A549 (cell line): Measurements from ENCODE around the gene LYL1. TPM values are rescaled to one million over a fixed set of nuclear protein-coding genes. Genes with fewer than 3 reads are reported as not detected.
A peak's percentile ranks its signal among the peaks of the same experiment; 100 is the strongest.

Experiments
- ATAC-seq, 2 experiments: fragments of 200-7000 bp in 1 of 2; fragments of >200 bp in 1 of 2; cut with Nextera tagmentation in 1 of 2; cut with Tn5 transposase in 1 of 2; 3 replicates each; pipeline versions ENCODE4 v1.8.0 to v1.9.1; 2018 to 2020; ENCODE audit warnings: mild to moderate bottlenecking in 1 of 2, moderate library complexity in 1 of 2
- CTCF ChIA-PET: fragments of 300-600 bp; sonication (Branson Sonifier 250); formaldehyde crosslinking; extraction: SDS; loops from one replicate; lab custom pipeline; 2021; ENCODE audit warnings: antibody characterized with exemption, inconsistent platforms; lab: Yijun Ruan, JAX
- POLR2A ChIA-PET: fragments of 350-600 bp; formaldehyde crosslinking; extraction: SDS; loops from one replicate; lab custom pipeline; 2021; ENCODE audit warnings: antibody characterized with exemption, inconsistent platforms; lab: Yijun Ruan, JAX
- DNase-seq, 2 experiments: peaks; one replicate each; pipeline versions ENCODE4 v3.0.0 to v3.0.0-alpha.2; 2011 to 2016; ENCODE audit warnings: low read depth in 1 of 2, low spot score in 1 of 2
- FAIRE-seq: peaks from 2 replicates; lab custom pipeline; 2011; peaks lifted over from hg19 to GRCh38; lab: Jason Lieb, UNC
- H3K27ac ChIP-seq, 2 experiments: fragments of >200 bp; sonication (Bioruptor Twin); formaldehyde crosslinking; 3 replicates each; pipeline ENCODE4 v1.5.1; 2016 to 2017
- H3K4me1 ChIP-seq: fragments of >200 bp; sonication (Bioruptor Twin); formaldehyde crosslinking; 3 replicates; pipeline ENCODE4 v1.6.1; 2016
- H3K4me2 ChIP-seq: fragments of >200 bp; sonication (Bioruptor Twin); formaldehyde crosslinking; 3 replicates; pipeline ENCODE4 v1.6.1; 2016
- H3K4me3 ChIP-seq: fragments of >200 bp; sonication (Bioruptor Twin); formaldehyde crosslinking; 3 replicates; pipeline ENCODE4 v1.5.1; 2016
- H3K9me3 ChIP-seq: fragments of >200 bp; sonication (Bioruptor Twin); formaldehyde crosslinking; 3 replicates; pipeline ENCODE4 v1.6.1; 2016
- CBX2 ChIP-seq: fragments of 200-600 bp; sonication (generic); IDR thresholded peaks from 2 replicates; pipeline ENCODE4 v1.6.1; 2016; ENCODE audit warnings: low read depth, mild to moderate bottlenecking, borderline replicate concordance
- CBX8 ChIP-seq: fragments of 200-600 bp; sonication (generic); IDR thresholded peaks from 2 replicates; pipeline ENCODE4 v1.6.1; 2016
- EHF ChIP-seq: fragments of 250-450 bp; sonication (Bioruptor Pico); IDR thresholded peaks from 2 replicates; pipeline ENCODE4 v1.5.0; 2020; ENCODE audit warnings: mild to moderate bottlenecking
- EHMT2 ChIP-seq: fragments of 200-600 bp; sonication (generic); IDR thresholded peaks from 2 replicates; pipeline ENCODE4 v1.6.1; 2016; ENCODE audit warnings: antibody characterized with exemption, low read depth, mild to moderate bottlenecking, moderate library complexity
- ESRRA ChIP-seq: fragments of 150-350 bp; IDR thresholded peaks from 2 replicates; pipeline ENCODE4 v1.6.1; 2014; ENCODE audit warnings: mild to moderate bottlenecking, low read length, borderline replicate concordance
- FOSB ChIP-seq: fragments of 250-450 bp; sonication (Bioruptor Pico); IDR thresholded peaks from 2 replicates; pipeline ENCODE4 v1.5.0; 2020; ENCODE audit warnings: mild to moderate bottlenecking, moderate library complexity
- FOSL2 ChIP-seq, 2 experiments: fragments of 450-650 bp in 1 of 2; fragments of >200 bp in 1 of 2; sonication (Bioruptor Twin) in 1 of 2; formaldehyde crosslinking; IDR thresholded peaks; 2 replicates each; pipeline versions ENCODE4 v1.5.0 to v1.6.1; 2016 to 2020; ENCODE audit warnings: mild to moderate bottlenecking in 1 of 2, moderate library complexity in 1 of 2
- FOXS1 ChIP-seq: fragments of 250-450 bp; sonication (Bioruptor Pico); IDR thresholded peaks from 2 replicates; pipeline ENCODE4 v1.5.0; 2020; ENCODE audit warnings: mild to moderate bottlenecking, moderate library complexity
- GATA3 ChIP-seq: IDR thresholded peaks from 2 replicates; pipeline ENCODE4 v1.6.1; 2012; ENCODE audit warnings: borderline replicate concordance
- HDAC2 ChIP-seq: fragments of 200-600 bp; sonication (generic); IDR thresholded peaks from 2 replicates; pipeline ENCODE4 v1.6.1; 2016
- KDM5A ChIP-seq: fragments of 200-600 bp; sonication (generic); IDR thresholded peaks from 2 replicates; pipeline ENCODE4 v1.6.1; 2016; ENCODE audit warnings: antibody characterized with exemption, mild to moderate bottlenecking
- MAFK ChIP-seq: fragments of 450-650 bp; IDR thresholded peaks from 2 replicates; pipeline ENCODE4 v1.6.1; 2014; ENCODE audit not compliant: partially characterized antibody
- MAZ ChIP-seq: fragments of 150-350 bp; IDR thresholded peaks from 2 replicates; pipeline ENCODE4 v1.6.1; 2014; ENCODE audit warnings: antibody characterized with exemption, low read depth, low read length, borderline replicate concordance
- MYC ChIP-seq: IDR thresholded peaks from 2 replicates; pipeline ENCODE4 v1.6.1; 2012; ENCODE audit warnings: mild to moderate bottlenecking, inconsistent platforms, low read length, improper control_type of control experiment, borderline replicate concordance
- NPAS2 ChIP-seq: fragments of 250-450 bp; sonication (Bioruptor Pico); IDR thresholded peaks from 2 replicates; pipeline ENCODE4 v1.8.0; 2022; ENCODE audit warnings: mild to moderate bottlenecking, moderate library complexity, borderline replicate concordance
- RCOR1 ChIP-seq: fragments of 150-350 bp; IDR thresholded peaks from 2 replicates; pipeline ENCODE4 v1.6.1; 2014; ENCODE audit warnings: antibody characterized with exemption, low read length, low read depth
- RNF2 ChIP-seq: fragments of 200-600 bp; sonication (generic); IDR thresholded peaks from 2 replicates; pipeline ENCODE4 v1.6.1; 2016; ENCODE audit warnings: low read depth, mild to moderate bottlenecking, antibody characterized with exemption, moderate library complexity, borderline replicate concordance
- SREBF2 ChIP-seq: fragments of 450-650 bp; IDR thresholded peaks from 2 replicates; pipeline ENCODE4 v1.6.1; 2014; ENCODE audit warnings: mild to moderate bottlenecking, moderate library complexity
- TP53 ChIP-seq: fragments of 250-450 bp; sonication (Bioruptor Pico); IDR thresholded peaks from 2 replicates; pipeline ENCODE4 v1.5.0; 2021; ENCODE audit warnings: mild to moderate bottlenecking, moderate library complexity
- ZC3H11A ChIP-seq: fragments of 450-650 bp; IDR thresholded peaks from 2 replicates; pipeline ENCODE4 v1.6.1; 2014; ENCODE audit warnings: antibody characterized with exemption, mild to moderate bottlenecking
- ZSCAN20 ChIP-seq: fragments of 250-450 bp; sonication (Bioruptor Pico); IDR thresholded peaks from 2 replicates; pipeline ENCODE4 v1.8.0; 2022; ENCODE audit warnings: mild to moderate bottlenecking, moderate library complexity
- WGBS: methylation state at CpG from one replicate; pipeline ENCODE4 v1.1.6; 2017; ENCODE audit errors: missing lambda C conversion rate; 5-methylcytosine and 5-hydroxymethylcytosine counted together
- polyA plus RNA-seq, 4 experiments: library from polyadenylated mRNA; depleted of rRNA in 3 of 4; stranded (reverse); fragments of >200 nt; fragmentation: RNase III in 1 of 4; extraction: RNeasy Plus Mini Kit Qiagen cat#74134 plus additional on column Dnase treatment in 1 of 4; gene quantifications; 2 replicates in 3 of 4; 3 replicates in 1 of 4; pipeline ENCODE4 v1.2.3, GENCODE V29; 2011 to 2017
- TF ChIP-seq, protein P1 (sequence below): fragments of 250-450 bp; sonication (Bioruptor Pico); IDR thresholded peaks from 2 replicates; pipeline ENCODE4 v1.5.0; 2021; ENCODE audit warnings: mild to moderate bottlenecking, moderate library complexity, borderline replicate concordance
- TF ChIP-seq, protein P2 (sequence below): fragments of >200 bp; sonication (Bioruptor Twin); formaldehyde crosslinking; IDR thresholded peaks from 3 replicates; pipeline ENCODE4 v1.6.1; 2016
- TF ChIP-seq, protein P3 (sequence below): IDR thresholded peaks from 2 replicates; pipeline ENCODE4 v1.6.1; 2012; ENCODE audit warnings: low read depth, borderline replicate concordance
- TF ChIP-seq, protein P4 (sequence below): fragments of 150-350 bp; IDR thresholded peaks from 2 replicates; pipeline ENCODE4 v1.6.1; 2014; ENCODE audit warnings: low read depth, mild to moderate bottlenecking, low read length
- TF ChIP-seq, protein P5 (sequence below): IDR thresholded peaks from 2 replicates; pipeline ENCODE4 v1.6.1; 2012

Gene LYL1
- polyA plus RNA-seq, 2 of the 4 experiments (the other 2 are of a cell fraction): 0.26 to 0.39 TPM

DNA sequence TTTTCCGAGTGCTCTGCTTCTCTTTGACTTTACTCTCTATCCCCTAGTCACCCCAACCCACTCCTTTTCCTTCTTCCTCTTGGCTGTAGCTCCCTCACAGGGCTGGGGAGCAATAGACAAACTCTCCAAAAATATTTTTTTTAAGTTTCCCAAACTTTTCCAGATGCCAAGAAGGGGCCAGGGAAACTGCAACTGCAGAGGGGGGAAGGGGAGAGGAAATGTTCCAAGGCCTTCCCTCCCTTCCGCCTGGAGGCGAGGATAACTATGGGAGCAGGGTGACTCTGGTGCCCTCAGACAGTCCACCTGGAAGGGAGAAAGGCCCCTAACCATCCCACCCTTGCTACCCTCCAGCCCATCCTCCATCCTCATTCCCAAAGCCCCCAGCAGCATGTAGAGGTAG is 49.4 kb downstream of the LYL1 start:
- ATAC-seq (no peak), DNase-seq (no peak), FAIRE-seq (no peak)
- peak overlapping the region; percentile 46 for H3K4me2 ChIP-seq
- peaks cover 36% of the 10 kb centered on the region for H3K4me1 ChIP-seq
- no peak overlapping the region for H3K4me3 ChIP-seq
- H3K9me3 ChIP-seq: no peaks in the 10 kb centered on the region
- peak overlapping the region; percentile 54 to 82; a peak in 5 of 6 replicates for H3K27ac ChIP-seq
- POLR2A ChIA-PET: interaction anchor here (1.0 kb wide), 2 partner anchors 8 to 69 kb away, joined by 3 to 4 read pairs; no protein-coding TSS in a partner anchor
- TF ChIP-seq, protein P1, sequence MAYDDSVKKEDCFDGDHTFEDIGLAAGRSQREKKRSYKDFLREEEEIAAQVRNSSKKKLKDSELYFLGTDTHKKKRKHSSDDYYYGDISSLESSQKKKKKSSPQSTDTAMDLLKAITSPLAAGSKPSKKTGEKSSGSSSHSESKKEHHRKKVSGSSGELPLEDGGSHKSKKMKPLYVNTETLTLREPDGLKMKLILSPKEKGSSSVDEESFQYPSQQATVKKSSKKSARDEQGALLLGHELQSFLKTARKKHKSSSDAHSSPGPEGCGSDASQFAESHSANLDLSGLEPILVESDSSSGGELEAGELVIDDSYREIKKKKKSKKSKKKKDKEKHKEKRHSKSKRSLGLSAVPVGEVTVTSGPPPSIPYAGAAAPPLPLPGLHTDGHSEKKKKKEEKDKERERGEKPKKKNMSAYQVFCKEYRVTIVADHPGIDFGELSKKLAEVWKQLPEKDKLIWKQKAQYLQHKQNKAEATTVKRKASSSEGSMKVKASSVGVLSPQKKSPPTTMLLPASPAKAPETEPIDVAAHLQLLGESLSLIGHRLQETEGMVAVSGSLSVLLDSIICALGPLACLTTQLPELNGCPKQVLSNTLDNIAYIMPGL (CRISPR knock-in tag): no peak
- TF ChIP-seq, protein P2, sequence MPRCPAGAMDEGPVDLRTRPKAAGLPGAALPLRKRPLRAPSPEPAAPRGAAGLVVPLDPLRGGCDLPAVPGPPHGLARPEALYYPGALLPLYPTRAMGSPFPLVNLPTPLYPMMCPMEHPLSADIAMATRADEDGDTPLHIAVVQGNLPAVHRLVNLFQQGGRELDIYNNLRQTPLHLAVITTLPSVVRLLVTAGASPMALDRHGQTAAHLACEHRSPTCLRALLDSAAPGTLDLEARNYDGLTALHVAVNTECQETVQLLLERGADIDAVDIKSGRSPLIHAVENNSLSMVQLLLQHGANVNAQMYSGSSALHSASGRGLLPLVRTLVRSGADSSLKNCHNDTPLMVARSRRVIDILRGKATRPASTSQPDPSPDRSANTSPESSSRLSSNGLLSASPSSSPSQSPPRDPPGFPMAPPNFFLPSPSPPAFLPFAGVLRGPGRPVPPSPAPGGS: no peak
- TF ChIP-seq NPAS2 (CRISPR knock-in tag): no peak
- no peak for TF ChIP-seq FOSL2 (IDR thresholded peaks at IDR 0.05)
- no peak for TF ChIP-seq FOSL2 (CRISPR knock-in tag; IDR thresholded peaks at IDR 0.05)
- TF ChIP-seq MYC: no peak
- no peak for TF ChIP-seq ZSCAN20 (CRISPR knock-in tag)
- no peak for TF ChIP-seq ZC3H11A
- no peak for TF ChIP-seq GATA3
- TF ChIP-seq FOXS1 (CRISPR knock-in tag): no peak
- TF ChIP-seq MAFK: no peak
- TF ChIP-seq, protein P3, sequence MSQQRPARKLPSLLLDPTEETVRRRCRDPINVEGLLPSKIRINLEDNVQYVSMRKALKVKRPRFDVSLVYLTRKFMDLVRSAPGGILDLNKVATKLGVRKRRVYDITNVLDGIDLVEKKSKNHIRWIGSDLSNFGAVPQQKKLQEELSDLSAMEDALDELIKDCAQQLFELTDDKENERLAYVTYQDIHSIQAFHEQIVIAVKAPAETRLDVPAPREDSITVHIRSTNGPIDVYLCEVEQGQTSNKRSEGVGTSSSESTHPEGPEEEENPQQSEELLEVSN: no peak
- TF ChIP-seq MAZ: no peak
- no peak for TF ChIP-seq RNF2
- TF ChIP-seq EHF (CRISPR knock-in tag): no peak
- no peak for TF ChIP-seq CBX8
- TF ChIP-seq, protein P4, sequence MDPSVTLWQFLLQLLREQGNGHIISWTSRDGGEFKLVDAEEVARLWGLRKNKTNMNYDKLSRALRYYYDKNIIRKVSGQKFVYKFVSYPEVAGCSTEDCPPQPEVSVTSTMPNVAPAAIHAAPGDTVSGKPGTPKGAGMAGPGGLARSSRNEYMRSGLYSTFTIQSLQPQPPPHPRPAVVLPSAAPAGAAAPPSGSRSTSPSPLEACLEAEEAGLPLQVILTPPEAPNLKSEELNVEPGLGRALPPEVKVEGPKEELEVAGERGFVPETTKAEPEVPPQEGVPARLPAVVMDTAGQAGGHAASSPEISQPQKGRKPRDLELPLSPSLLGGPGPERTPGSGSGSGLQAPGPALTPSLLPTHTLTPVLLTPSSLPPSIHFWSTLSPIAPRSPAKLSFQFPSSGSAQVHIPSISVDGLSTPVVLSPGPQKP: no peak
- WGBS: 96% methylated on average over 3 of the region's 3 CpGs
- CTCF ChIA-PET: interaction anchor here (0.8 to 4.6 kb wide), 6 partner anchors 8 to 88 kb away, joined by 3 to 21 read pairs (median 12); no protein-coding TSS in a partner anchor

DNA sequence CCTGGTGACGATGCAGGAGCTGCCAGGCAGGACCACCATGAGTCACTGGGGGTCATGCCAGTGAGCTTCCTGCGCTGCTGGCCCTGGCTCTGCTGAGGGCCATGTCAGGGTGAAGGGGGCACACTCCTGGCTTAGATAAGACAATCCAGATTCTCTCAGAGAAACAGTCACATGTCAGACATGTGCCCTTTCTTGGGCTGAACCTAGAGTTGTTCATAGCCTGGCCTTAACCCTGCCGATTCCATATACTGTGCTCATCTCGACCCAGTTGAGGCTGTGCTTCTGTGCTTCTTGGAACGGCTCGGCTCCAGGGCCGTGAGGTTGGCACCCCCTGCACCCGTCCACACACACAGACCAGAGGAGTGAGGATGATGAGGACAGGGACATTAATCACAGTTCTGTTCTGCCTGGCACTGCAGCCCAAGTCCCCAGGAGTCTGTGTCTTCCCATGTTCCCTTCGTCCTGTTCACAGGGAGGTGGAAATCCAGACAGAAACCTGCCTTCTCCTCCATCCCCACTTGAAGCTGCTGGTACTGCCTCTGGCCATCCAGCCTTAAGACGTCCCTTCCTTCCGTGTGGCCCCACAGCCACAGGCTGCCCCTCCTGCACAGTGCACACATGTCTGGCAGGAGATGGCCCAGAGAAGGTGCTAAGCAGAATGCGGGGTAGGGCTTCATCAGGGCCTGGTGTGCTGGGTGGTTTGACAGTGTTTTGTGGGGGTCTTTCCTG is 50.0 kb downstream of the LYL1 start:
- no peak for FAIRE-seq
- ChIA-PET POLR2A (interaction anchor here (1.0 kb wide), 1 partner anchor 9 kb away, joined by 4 read pairs; no protein-coding TSS in a partner anchor), CTCF (interaction anchor here (0.7 to 4.6 kb wide), 8 partner anchors 9 to 87 kb away, joined by 3 to 20 read pairs (median 4); no protein-coding TSS in a partner anchor)
- no peak for DNase-seq
- no peak overlapping the region; the same call in 2 of the 3 replicates for H3K4me2 ChIP-seq
- ATAC-seq: peak in 1 of 2 experiments; percentile 11; a peak in 1 of 6 replicates
- H3K9me3 ChIP-seq: no peaks in the 10 kb centered on the region
- 81% methylated on average over 11 of the region's 12 CpGs for WGBS
- H3K27ac ChIP-seq: peak overlapping the region; percentile 54 to 82; a peak in 4 of 6 replicates
- H3K4me1 ChIP-seq: peaks cover 36% of the 10 kb centered on the region
- no peak overlapping the region for H3K4me3 ChIP-seq
- TF ChIP-seq TP53 (CRISPR knock-in tag): no peak
- TF ChIP-seq CBX2: no peak
- TF ChIP-seq RCOR1: no peak
- no peak for TF ChIP-seq KDM5A
- no peak for TF ChIP-seq RNF2
- no peak for TF ChIP-seq FOSB (CRISPR knock-in tag)
- TF ChIP-seq EHMT2: no peak
- no peak for TF ChIP-seq ESRRA
- TF ChIP-seq, protein P5, sequence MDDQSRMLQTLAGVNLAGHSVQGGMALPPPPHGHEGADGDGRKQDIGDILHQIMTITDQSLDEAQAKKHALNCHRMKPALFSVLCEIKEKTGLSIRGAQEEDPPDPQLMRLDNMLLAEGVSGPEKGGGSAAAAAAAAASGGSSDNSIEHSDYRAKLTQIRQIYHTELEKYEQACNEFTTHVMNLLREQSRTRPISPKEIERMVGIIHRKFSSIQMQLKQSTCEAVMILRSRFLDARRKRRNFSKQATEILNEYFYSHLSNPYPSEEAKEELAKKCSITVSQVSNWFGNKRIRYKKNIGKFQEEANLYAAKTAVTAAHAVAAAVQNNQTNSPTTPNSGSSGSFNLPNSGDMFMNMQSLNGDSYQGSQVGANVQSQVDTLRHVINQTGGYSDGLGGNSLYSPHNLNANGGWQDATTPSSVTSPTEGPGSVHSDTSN: no peak
- TF ChIP-seq SREBF2: no peak
- TF ChIP-seq MYC: no peak
- TF ChIP-seq, protein P3: no peak
- no peak for TF ChIP-seq HDAC2
